ENCODE results near the gene CFAP73. TPM values are rescaled to one million over a fixed set of nuclear protein-coding genes. Genes with fewer than 3 reads are reported as not detected.

Gene CFAP73
- polyA plus RNA-seq, 1 of the 3 experiments (the other 2 are of a cell fraction), result not detected

- TF ChIP-seq, protein P1, sequence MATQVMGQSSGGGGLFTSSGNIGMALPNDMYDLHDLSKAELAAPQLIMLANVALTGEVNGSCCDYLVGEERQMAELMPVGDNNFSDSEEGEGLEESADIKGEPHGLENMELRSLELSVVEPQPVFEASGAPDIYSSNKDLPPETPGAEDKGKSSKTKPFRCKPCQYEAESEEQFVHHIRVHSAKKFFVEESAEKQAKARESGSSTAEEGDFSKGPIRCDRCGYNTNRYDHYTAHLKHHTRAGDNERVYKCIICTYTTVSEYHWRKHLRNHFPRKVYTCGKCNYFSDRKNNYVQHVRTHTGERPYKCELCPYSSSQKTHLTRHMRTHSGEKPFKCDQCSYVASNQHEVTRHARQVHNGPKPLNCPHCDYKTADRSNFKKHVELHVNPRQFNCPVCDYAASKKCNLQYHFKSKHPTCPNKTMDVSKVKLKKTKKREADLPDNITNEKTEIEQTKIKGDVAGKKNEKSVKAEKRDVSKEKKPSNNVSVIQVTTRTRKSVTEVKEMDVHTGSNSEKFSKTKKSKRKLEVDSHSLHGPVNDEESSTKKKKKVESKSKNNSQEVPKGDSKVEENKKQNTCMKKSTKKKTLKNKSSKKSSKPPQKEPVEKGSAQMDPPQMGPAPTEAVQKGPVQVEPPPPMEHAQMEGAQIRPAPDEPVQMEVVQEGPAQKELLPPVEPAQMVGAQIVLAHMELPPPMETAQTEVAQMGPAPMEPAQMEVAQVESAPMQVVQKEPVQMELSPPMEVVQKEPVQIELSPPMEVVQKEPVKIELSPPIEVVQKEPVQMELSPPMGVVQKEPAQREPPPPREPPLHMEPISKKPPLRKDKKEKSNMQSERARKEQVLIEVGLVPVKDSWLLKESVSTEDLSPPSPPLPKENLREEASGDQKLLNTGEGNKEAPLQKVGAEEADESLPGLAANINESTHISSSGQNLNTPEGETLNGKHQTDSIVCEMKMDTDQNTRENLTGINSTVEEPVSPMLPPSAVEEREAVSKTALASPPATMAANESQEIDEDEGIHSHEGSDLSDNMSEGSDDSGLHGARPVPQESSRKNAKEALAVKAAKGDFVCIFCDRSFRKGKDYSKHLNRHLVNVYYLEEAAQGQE (IDR thresholded peaks at IDR 0.05; ENCODE audit: low read depth, low read length), result no peak
- no peak for TF ChIP-seq GATA2 (CRISPR knock-in tag; IDR thresholded peaks at IDR 0.05)
- TF ChIP-seq USF2 (IDR thresholded peaks at IDR 0.05; ENCODE audit: borderline replicate concordance, low read depth, low read length), result no peak
- no peak for TF ChIP-seq RAD21 (IDR thresholded peaks at IDR 0.05; ENCODE audit: low read length)
- TF ChIP-seq NFIC (IDR thresholded peaks at IDR 0.05; ENCODE audit: borderline replicate concordance), result no peak
Measured at GRCh38 chr12:113129664-113130456, 19.7 kb upstream of the CFAP73 start (continued).

DNA sequence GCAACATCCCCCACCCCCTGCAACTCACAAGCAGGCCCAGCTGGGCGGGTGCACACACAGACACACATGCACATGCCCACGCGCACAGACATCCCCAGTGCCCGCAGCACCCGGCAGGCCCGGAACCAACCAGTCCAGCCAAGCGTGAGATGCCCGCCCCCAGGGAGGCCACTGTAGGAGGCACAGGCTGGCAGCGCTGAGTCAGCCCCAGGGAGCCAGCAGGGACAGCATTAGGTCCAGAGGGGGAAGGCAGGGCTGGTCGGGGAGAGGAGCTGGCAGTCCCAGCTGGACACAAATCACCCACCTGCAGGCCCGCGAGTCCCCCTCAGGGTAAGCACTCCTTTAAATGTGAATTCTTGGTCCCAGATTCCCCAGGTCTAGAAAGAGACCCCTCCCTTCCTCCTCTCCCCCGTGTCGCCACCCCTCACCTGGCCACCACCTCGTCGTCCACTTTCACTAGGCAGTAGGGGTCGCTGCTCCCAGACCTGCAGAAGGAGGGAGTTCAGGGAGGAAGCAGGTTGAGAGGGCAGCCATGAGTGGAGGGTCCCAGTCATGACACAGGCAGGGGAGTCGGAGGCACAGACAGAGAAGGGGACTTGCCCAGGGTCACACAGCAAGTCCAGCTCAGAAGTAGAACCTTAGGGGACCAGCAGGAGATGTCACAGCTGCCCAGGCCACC, 18.9 kb upstream of the CFAP73 start:
- Histone ChIP-seq H3F3A (replicated peaks; ENCODE audit: insufficient read depth) (no peaks in the 10 kb centered on the region), H3K4me2 (no peak overlapping the region), H3K79me2 (ENCODE audit: insufficient read depth) (no peaks in the 10 kb centered on the region), H3K9me3 (no peaks in the 10 kb centered on the region), H3K9ac (no peak overlapping the region), H2AFZ (ENCODE audit: low read depth) (no peak overlapping the region), H3K4me3 (ENCODE audit: low read depth in 2 of 2, low read length in 1 of 2) (no peak overlapping the region), H3K9me2 (no peaks in the 10 kb centered on the region), H4K20me1 (ENCODE audit: insufficient read depth) (no peaks in the 10 kb centered on the region), H3K27ac (ENCODE audit: low read depth in 2 of 2, low read length in 1 of 2) (no peak overlapping the region), H3K4me1 (ENCODE audit: control insufficient read depth in 1 of 2, insufficient read depth in 2 of 2, low read depth in 1 of 2, low read length in 1 of 2) (peaks cover 0 to 2% of the 10 kb centered on the region in 2 experiments; a peak in 1 of 4 replicates), H3K27me3 (ENCODE audit: insufficient read depth) (no peaks in the 10 kb centered on the region), H3K36me3 (replicated peaks in 1 of 2; ENCODE audit: control insufficient read depth in 1 of 2, insufficient read depth in 2 of 2, low read length in 1 of 2) (no peaks in the 10 kb centered on the region)
- 32% methylated on average over 10 of the region's 18 CpGs for WGBS (ENCODE audit: low lambda C conversion rate)
- CTCF ChIA-PET, result interaction anchor here (0.6 to 2.8 kb wide), 11 partner anchors 9 to 391 kb away, joined by 3 to 13 read pairs (median 3); no protein-coding TSS in a partner anchor
- TF ChIP-seq EP300 (IDR thresholded peaks at IDR 0.05; ENCODE audit: borderline replicate concordance in 1 of 2, low read depth in 1 of 2, low read length in 1 of 2) (no peak), FOSL2 (IDR thresholded peaks at IDR 0.05; ENCODE audit: borderline replicate concordance, low read depth) (no peak)
- TF ChIP-seq, protein P2, sequence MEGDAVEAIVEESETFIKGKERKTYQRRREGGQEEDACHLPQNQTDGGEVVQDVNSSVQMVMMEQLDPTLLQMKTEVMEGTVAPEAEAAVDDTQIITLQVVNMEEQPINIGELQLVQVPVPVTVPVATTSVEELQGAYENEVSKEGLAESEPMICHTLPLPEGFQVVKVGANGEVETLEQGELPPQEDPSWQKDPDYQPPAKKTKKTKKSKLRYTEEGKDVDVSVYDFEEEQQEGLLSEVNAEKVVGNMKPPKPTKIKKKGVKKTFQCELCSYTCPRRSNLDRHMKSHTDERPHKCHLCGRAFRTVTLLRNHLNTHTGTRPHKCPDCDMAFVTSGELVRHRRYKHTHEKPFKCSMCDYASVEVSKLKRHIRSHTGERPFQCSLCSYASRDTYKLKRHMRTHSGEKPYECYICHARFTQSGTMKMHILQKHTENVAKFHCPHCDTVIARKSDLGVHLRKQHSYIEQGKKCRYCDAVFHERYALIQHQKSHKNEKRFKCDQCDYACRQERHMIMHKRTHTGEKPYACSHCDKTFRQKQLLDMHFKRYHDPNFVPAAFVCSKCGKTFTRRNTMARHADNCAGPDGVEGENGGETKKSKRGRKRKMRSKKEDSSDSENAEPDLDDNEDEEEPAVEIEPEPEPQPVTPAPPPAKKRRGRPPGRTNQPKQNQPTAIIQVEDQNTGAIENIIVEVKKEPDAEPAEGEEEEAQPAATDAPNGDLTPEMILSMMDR (IDR thresholded peaks at IDR 0.05), result peak; percentile 35
- DNase-seq, result peak; percentile 73
- POLR2A ChIA-PET, result no interaction called here

All from SK-N-SH (cell line).